H1 (cell line): ENCODE results near the gene GSG1L. TPM values are rescaled to one million over a fixed set of nuclear protein-coding genes. Genes with fewer than 3 reads are reported as not detected.

Experiments used
- CTCF ChIA-PET: fragments of 300-600 bp; sonication (Branson Sonifier 250); formaldehyde crosslinking; loops from one replicate; lab custom pipeline; 2021; ENCODE audit not compliant: partially characterized antibody; lab: Charles Lee
- POLR2A ChIA-PET: fragments of 300-600 bp; sonication (Branson Sonifier 250); formaldehyde crosslinking; loops from one replicate; lab custom pipeline; 2021; ENCODE audit warnings: inconsistent platforms; ENCODE audit not compliant: partially characterized antibody; lab: Charles Lee
- DNase-seq, 2 experiments: peaks; one replicate each; pipeline versions ENCODE4 v3.0.0 to v3.0.0-alpha.2; 2010 to 2022; ENCODE audit warnings: low spot score in 2 of 2, low read depth in 1 of 2, mixed read lengths in 1 of 2
- FAIRE-seq: peaks from 2 replicates; lab custom pipeline; 2011; peaks lifted over from hg19 to GRCh38; lab: Jason Lieb, UNC
- H2AFZ ChIP-seq: 2 replicates; pipeline ENCODE4 v1.8.1; 2012; ENCODE audit warnings: low read length, inconsistent platforms
- H2AK5ac ChIP-seq: 2 replicates; pipeline ENCODE4 v1.6.1; 2013; ENCODE audit warnings: low read depth, low read length
- H2BK120ac ChIP-seq: replicated peaks from 2 replicates; pipeline ENCODE3; 2013; ENCODE audit warnings: low read depth, low read length, inconsistent platforms
- H2BK12ac ChIP-seq: 2 replicates; pipeline ENCODE4 v1.6.1; 2013; ENCODE audit warnings: low read depth, low read length
- H2BK15ac ChIP-seq: 2 replicates; pipeline ENCODE4 v1.6.1; 2013; ENCODE audit warnings: low read length
- H2BK20ac ChIP-seq: 2 replicates; pipeline ENCODE4 v1.6.1; 2013; ENCODE audit warnings: low read length
- H2BK5ac ChIP-seq: 2 replicates; pipeline ENCODE4 v1.6.1; 2013; ENCODE audit warnings: low read depth, low read length
- H3K14ac ChIP-seq: 2 replicates; pipeline ENCODE4 v1.6.1; 2013; ENCODE audit warnings: inconsistent platforms; ENCODE audit not compliant: insufficient read length
- H3K18ac ChIP-seq: 2 replicates; pipeline ENCODE4 v1.6.1; 2013; ENCODE audit warnings: low read length; ENCODE audit errors: extremely low read depth
- H3K23ac ChIP-seq: 2 replicates; pipeline ENCODE4 v1.6.1; 2013; ENCODE audit warnings: inconsistent platforms; ENCODE audit not compliant: insufficient read length
- H3K23me2 ChIP-seq: 2 replicates; pipeline ENCODE4 v1.6.1; 2013; ENCODE audit warnings: low read depth, low read length
- H3K27ac ChIP-seq: 2 replicates; pipeline ENCODE4 v1.6.1; 2011; ENCODE audit warnings: low read depth, low read length, inconsistent platforms
- H3K27me3 ChIP-seq, 4 experiments: replicated peaks in 1 of 4; 1 replicate in 1 of 4; 2 replicates in 3 of 4; pipeline versions ENCODE4 v1.6.1 to v1.8.1; 2011 to 2013; ENCODE audit warnings: low read length in 3 of 4, mild to moderate bottlenecking in 3 of 4, inconsistent platforms in 2 of 4, mixed read lengths in 2 of 4, moderate library complexity in 1 of 4; ENCODE audit not compliant: control insufficient read depth in 3 of 4, insufficient read depth in 3 of 4; ENCODE audit errors: extremely low read depth in 1 of 4
- H3K36me3 ChIP-seq, 4 experiments: 2 replicates each; pipeline versions ENCODE4 v1.6.1 to v1.8.1; 2011 to 2013; ENCODE audit warnings: mild to moderate bottlenecking in 4 of 4, low read length in 3 of 4, moderate library complexity in 2 of 4, control low read depth in 1 of 4, inconsistent platforms in 1 of 4; ENCODE audit not compliant: insufficient read depth in 4 of 4, control insufficient read depth in 2 of 4
- H3K4ac ChIP-seq: replicated peaks from 2 replicates; pipeline ENCODE3; 2013; ENCODE audit warnings: low read length, low read depth, mixed read lengths, inconsistent platforms; ENCODE audit not compliant: insufficient read length
- H3K4me1 ChIP-seq, 4 experiments: replicated peaks in 1 of 4; 1 replicate in 1 of 4; 2 replicates in 3 of 4; pipeline versions ENCODE4 v1.6.1 to v1.8.1; 2011 to 2013; ENCODE audit warnings: low read length in 3 of 4, inconsistent platforms in 2 of 4, mixed read lengths in 1 of 4; ENCODE audit not compliant: insufficient read depth in 4 of 4, control insufficient read depth in 3 of 4
- H3K4me2 ChIP-seq, 2 experiments: 2 replicates each; pipeline versions ENCODE4 v1.6.1 to v1.8.1; 2011 to 2013; ENCODE audit warnings: low read depth in 2 of 2, low read length in 2 of 2, control low read depth in 1 of 2, inconsistent platforms in 1 of 2, mild to moderate bottlenecking in 1 of 2; ENCODE audit not compliant: insufficient read depth in 1 of 2
- H3K4me3 ChIP-seq, 4 experiments: fragments of 200-600, 300-600 bp in 1 of 4; sonication (generic), shearing (Covaris generic), sonication (Bioruptor Twin) in 1 of 4; 2 replicates each; pipeline versions ENCODE4 v1.5.1 to v1.8.1; 2011 to 2016; ENCODE audit warnings: low read length in 4 of 4, low read depth in 3 of 4, control low read depth in 2 of 4, inconsistent platforms in 2 of 4, mild to moderate bottlenecking in 2 of 4, mixed read lengths in 1 of 4, moderate library complexity in 1 of 4; ENCODE audit not compliant: insufficient read depth in 2 of 4; ENCODE audit errors: extremely low read depth in 1 of 4
- H3K56ac ChIP-seq: replicated peaks from 2 replicates; pipeline ENCODE3; 2013; ENCODE audit warnings: low read depth, mild to moderate bottlenecking, mixed read lengths, low read length, inconsistent platforms; ENCODE audit not compliant: insufficient read length
- H3K79me1 ChIP-seq: 2 replicates; pipeline ENCODE4 v1.6.1; 2013; ENCODE audit warnings: low read depth, low read length, control low read depth
- H3K79me2 ChIP-seq, 2 experiments: 2 replicates each; pipeline versions ENCODE4 v1.6.1 to v1.8.1; 2012 to 2013; ENCODE audit warnings: low read length in 2 of 2, mild to moderate bottlenecking in 2 of 2, inconsistent platforms in 1 of 2; ENCODE audit not compliant: insufficient read depth in 2 of 2, control insufficient read depth in 1 of 2
- H3K9ac ChIP-seq, 4 experiments: replicated peaks in 1 of 4; 1 replicate in 1 of 4; 2 replicates in 3 of 4; pipeline versions ENCODE4 v1.6.1 to v1.8.1; 2011 to 2013; ENCODE audit warnings: low read depth in 3 of 4, low read length in 3 of 4, control low read depth in 2 of 4, mild to moderate bottlenecking in 2 of 4, moderate library complexity in 2 of 4, inconsistent platforms in 1 of 4; ENCODE audit errors: extremely low read depth in 1 of 4
- H3K9me3 ChIP-seq, 2 experiments: 2 replicates each; pipeline versions ENCODE4 v1.6.1 to v1.8.1; 2012 to 2013; ENCODE audit warnings: mild to moderate bottlenecking in 2 of 2, moderate library complexity in 2 of 2, control low read depth in 1 of 2, inconsistent platforms in 1 of 2, low read depth in 1 of 2, low read length in 1 of 2, mixed read lengths in 1 of 2; ENCODE audit not compliant: insufficient read depth in 2 of 2
- H4K20me1 ChIP-seq, 2 experiments: replicated peaks in 1 of 2; 2 replicates each; pipeline versions ENCODE3 to v1.8.1; 2011 to 2013; ENCODE audit warnings: inconsistent platforms in 2 of 2, low read length in 2 of 2, mild to moderate bottlenecking in 1 of 2; ENCODE audit not compliant: insufficient read depth in 2 of 2, control insufficient read depth in 1 of 2
- H4K5ac ChIP-seq: 2 replicates; pipeline ENCODE4 v1.6.1; 2013; ENCODE audit warnings: low read length, low read depth, mixed read lengths, inconsistent platforms; ENCODE audit not compliant: insufficient read length
- H4K8ac ChIP-seq: 2 replicates; pipeline ENCODE4 v1.8.0; 2013; ENCODE audit warnings: mild to moderate bottlenecking, moderate library complexity, low read length, inconsistent platforms; ENCODE audit not compliant: insufficient read depth; ENCODE audit errors: extremely low read depth
- H4K91ac ChIP-seq: replicated peaks from 2 replicates; pipeline ENCODE3; 2013; ENCODE audit warnings: low read length, mixed read lengths, inconsistent platforms; ENCODE audit not compliant: insufficient read length
- ASH2L ChIP-seq: fragments of 200-600, 300-600 bp; sonication (generic); IDR thresholded peaks from one replicate; pipeline ENCODE4 v1.7.1; 2017; ENCODE audit warnings: low read length
- BACH1 ChIP-seq: IDR thresholded peaks from 2 replicates; pipeline ENCODE4 v1.6.1; 2012; ENCODE audit warnings: low read length, improper control_type of control experiment
- CREB1 ChIP-seq: IDR thresholded peaks from 2 replicates; pipeline ENCODE4 v1.6.1; 2012; ENCODE audit warnings: inconsistent platforms
- CTBP2 ChIP-seq: IDR thresholded peaks from 2 replicates; pipeline ENCODE4 v1.7.0; 2011; ENCODE audit warnings: borderline replicate concordance, mild to moderate bottlenecking, moderate library complexity, mixed read lengths, low read length; ENCODE audit not compliant: insufficient read depth, insufficient read length
- EGR1 ChIP-seq: IDR thresholded peaks from 2 replicates; pipeline ENCODE4 v1.6.1; 2011; ENCODE audit warnings: low read depth, low read length, borderline replicate concordance
- GTF2F1 ChIP-seq: IDR thresholded peaks from 2 replicates; pipeline ENCODE4 v1.6.1; 2012; ENCODE audit warnings: low read depth, low read length, improper control_type of control experiment, borderline replicate concordance
- MAFK ChIP-seq: IDR thresholded peaks from 2 replicates; pipeline ENCODE4 v1.6.1; 2012; ENCODE audit warnings: low read depth, mild to moderate bottlenecking, improper control_type of control experiment, low read length
- PHF8 ChIP-seq: fragments of 200-600 bp; sonication (generic); conservative IDR thresholded peaks from 2 replicates; pipeline ENCODE4 v1.7.1; 2012; ENCODE audit warnings: low read depth, mild to moderate bottlenecking, inconsistent platforms, low read length, moderate library complexity
- RBBP5 ChIP-seq: IDR thresholded peaks from 2 replicates; pipeline ENCODE4 v1.7.1; 2012; ENCODE audit warnings: low read depth, mild to moderate bottlenecking, inconsistent platforms, low read length, moderate library complexity, borderline replicate concordance
- SIN3A ChIP-seq, 2 experiments: IDR thresholded peaks in 1 of 2; conservative IDR thresholded peaks in 1 of 2; 2 replicates each; pipeline ENCODE4 v1.6.1; 2011 to 2012; ENCODE audit warnings: low read length in 2 of 2, improper control_type of control experiment in 1 of 2, low read depth in 1 of 2, mild to moderate bottlenecking in 1 of 2
- SIX5 ChIP-seq: IDR thresholded peaks from 2 replicates; pipeline ENCODE4 v1.6.1; 2011; ENCODE audit warnings: mild to moderate bottlenecking, low read depth, low read length
- SP1 ChIP-seq: IDR thresholded peaks from 2 replicates; pipeline ENCODE4 v1.6.1; 2011; ENCODE audit warnings: low read depth, low read length
- TEAD4 ChIP-seq: IDR thresholded peaks from 2 replicates; pipeline ENCODE4 v1.6.1; 2012; ENCODE audit warnings: low read depth, low read length, inconsistent platforms, mixed read lengths
- WGBS, 2 experiments: shearing (Covaris generic) in 1 of 2; methylation state at CpG; one replicate each; pipeline versions ENCODE4 v1.1.6 to v1.1.7; 2013 to 2015; ENCODE audit warnings: low lambda C conversion rate in 2 of 2, mixed read lengths in 2 of 2, inconsistent platforms in 1 of 2, low coverage in 1 of 2, missing lambda C conversion rate in 1 of 2; ENCODE audit not compliant: insufficient replicate concordance in 2 of 2, insufficient coverage in 1 of 2, insufficient read length in 1 of 2; ENCODE audit errors: extremely low coverage in 1 of 2, missing lambda C conversion rate in 1 of 2; 5-methylcytosine and 5-hydroxymethylcytosine counted together
- polyA plus RNA-seq, 7 experiments: library from polyadenylated mRNA; depleted of rRNA in 3 of 7; stranded (reverse) in 5 of 7; unstranded in 2 of 7; fragments of >200 nt in 5 of 7; fragments of 200-250 nt in 2 of 7; gene quantifications; 1 replicate in 5 of 7; 2 replicates in 1 of 7; 4 replicates in 1 of 7; pipeline versions ENCODE4 v1.2.1 to v1.2.3, GENCODE V29; 2011 to 2013; ENCODE audit warnings: missing spikeins in 2 of 7, mixed read lengths in 2 of 7
- total RNA-seq: library from RNA; stranded (reverse); fragmentation: NEBNext Ultra II Directional; extraction: Animal tissue kit (Norgen Biotek cat#: 25700); gene quantifications from 2 replicates; pipeline ENCODE4 v1.2.1, GENCODE V29; 2021

The GSG1L gene
- total and polyA plus RNA-seq, 2 of the 8 experiments (the other 6 are each of a cell fraction or from before 2014, with no cell fraction given), result 0.71 to 1.1 TPM

- no peak overlapping the region for H2BK15ac ChIP-seq
- H3K9ac ChIP-seq, result no peak overlapping the region
- no peak overlapping the region for H2BK20ac ChIP-seq
- no peaks in the 10 kb centered on the region for H3K36me3 ChIP-seq
- H3K56ac ChIP-seq, result no peak overlapping the region
- no peak for DNase-seq
- no peak overlapping the region for H4K8ac ChIP-seq
- no peak overlapping the region for H2BK5ac ChIP-seq
- no peaks in the 10 kb centered on the region for H3K4me1 ChIP-seq
- H3K23ac ChIP-seq, result no peak overlapping the region
- no peaks in the 10 kb centered on the region for H3K79me2 ChIP-seq
- H2AK5ac ChIP-seq, result no peak overlapping the region
- H2BK12ac ChIP-seq, result no peak overlapping the region
- H3K4me3 ChIP-seq, result no peak overlapping the region
- POLR2A ChIA-PET, result interaction anchor here (0.8 kb wide), 1 partner anchor 12 kb away, joined by 4 read pairs; no protein-coding TSS in a partner anchor
- H2AFZ ChIP-seq, result no peak overlapping the region
- no peak for FAIRE-seq
- H3K9me3 ChIP-seq, result no peaks in the 10 kb centered on the region
- no peak overlapping the region for H2BK120ac ChIP-seq
- no peak overlapping the region for H3K14ac ChIP-seq
- H4K5ac ChIP-seq, result no peak overlapping the region
- H3K4me2 ChIP-seq, result no peak overlapping the region
- H4K91ac ChIP-seq, result no peak overlapping the region
- no peaks in the 10 kb centered on the region for H3K79me1 ChIP-seq
- H3K18ac ChIP-seq, result no peak overlapping the region
- H3K27ac ChIP-seq, result no peak overlapping the region
- H3K4ac ChIP-seq, result no peak overlapping the region
- peaks cover 0 to 10% of the 10 kb centered on the region in 2 experiments for H4K20me1 ChIP-seq
- no peaks in the 10 kb centered on the region for H3K27me3 ChIP-seq
- peaks cover 15% of the 10 kb centered on the region; the same call in 1 of the 2 replicates for H3K23me2 ChIP-seq
- CTCF ChIA-PET, result interaction anchor here (0.9 to 1.5 kb wide), 5 partner anchors 8 to 69 kb away, joined by 3 to 4 read pairs (median 4); no protein-coding TSS in a partner anchor
- 94% methylated on average over 4 of the region's 6 CpGs; no CpG with 5 or more reads in 1 of the 2 experiments for WGBS, 2 experiments
- TF ChIP-seq SIN3A (conservative IDR thresholded peaks at IDR 0.05 in 1 of 2, IDR thresholded peaks at IDR 0.05 in 1 of 2; ENCODE audit: low read depth in 1 of 2, low read length in 2 of 2) (no peak), SIX5 (no peak), BACH1 (no peak), CTBP2 (no peak), SP1 (no peak), ASH2L (no peak), TEAD4 (no peak), RBBP5 (no peak), MAFK (no peak), EGR1 (no peak), CREB1 (no peak), PHF8 (no peak), GTF2F1 (no peak)
These were observed 272.2 kb downstream of the GSG1L start for GRCh38 chr16:27791404-27791719.
